GM12878 (cell line): Measurements from ENCODE around the gene MROH2B. TPM values are rescaled to one million over a fixed set of nuclear protein-coding genes. Genes with fewer than 3 reads are reported as not detected.

Experiments
- ATAC-seq: fragments of 200-7000 bp; cut with Tn5 transposase; 3 replicates; pipeline ENCODE4 v1.9.1; 2020; ENCODE audit warnings: mild to moderate bottlenecking, moderate library complexity
- BruUV-seq: library from RNA; stranded (reverse); fragments of 400-500 nt; replicated peaks from 2 replicates; lab custom pipeline; 2021; lab: Mats Ljungman, UMichigan
- CTCF ChIA-PET: fragments of 300-600 bp; sonication (Branson Sonifier 250); formaldehyde crosslinking; extraction: SDS; loops from one replicate; lab custom pipeline; 2021; ENCODE audit warnings: inconsistent platforms; lab: Yijun Ruan, JAX
- POLR2A ChIA-PET: fragments of 350-600 bp; formaldehyde crosslinking; extraction: SDS; loops from one replicate; lab custom pipeline; 2021; ENCODE audit warnings: inconsistent platforms; lab: Charles Lee
- RAD21 ChIA-PET: fragments of 300-600 bp; sonication (Branson Sonifier 250); formaldehyde crosslinking; loops from one replicate; lab custom pipeline; 2023; ENCODE audit warnings: antibody characterized with exemption; ENCODE audit not compliant: unreplicated experiment; lab: Charles Lee
- SMC1A ChIA-PET: fragments of 300-600 bp; sonication (Branson Sonifier 250); formaldehyde crosslinking; loops from one replicate; lab custom pipeline; 2023; ENCODE audit not compliant: unreplicated experiment, uncharacterized antibody; lab: Charles Lee
- DNase-seq: peaks from one replicate; pipeline ENCODE4 v3.0.0-alpha.2; 2011; ENCODE audit warnings: low read depth, low spot score
- FAIRE-seq: peaks from 3 replicates; lab custom pipeline; 2011; peaks lifted over from hg19 to GRCh38; lab: Jason Lieb, UNC
- H2AFZ ChIP-seq: 2 replicates; pipeline ENCODE4 v1.6.0; 2011; ENCODE audit warnings: low read depth, low read length, control low read depth; ENCODE audit not compliant: control insufficient read depth
- H3K27ac ChIP-seq: 2 replicates; pipeline ENCODE4 v1.5.1; 2011; ENCODE audit warnings: control low read depth; ENCODE audit not compliant: control insufficient read depth, insufficient read depth
- H3K27me3 ChIP-seq, 2 experiments: replicated peaks in 1 of 2; 2 replicates each; pipeline versions ENCODE4 v1.6.0 to v1.6.1; 2011; ENCODE audit warnings: low read length in 1 of 2; ENCODE audit not compliant: control insufficient read depth in 2 of 2, insufficient read depth in 2 of 2
- H3K36me3 ChIP-seq, 2 experiments: 2 replicates each; pipeline ENCODE4 v1.5.1; 2011; ENCODE audit warnings: low read length in 1 of 2; ENCODE audit not compliant: control insufficient read depth in 2 of 2, insufficient read depth in 2 of 2
- H3K4me1 ChIP-seq: 2 replicates; pipeline ENCODE4 v1.6.1; 2011; ENCODE audit warnings: mild to moderate bottlenecking, low read length, moderate library complexity, mixed read lengths; ENCODE audit not compliant: control insufficient read depth, insufficient read depth
- H3K4me2 ChIP-seq: 2 replicates; pipeline ENCODE4 v1.6.0; 2011; ENCODE audit warnings: control low read depth; ENCODE audit not compliant: control insufficient read depth, insufficient read depth
- H3K4me3 ChIP-seq: fragments of 200-600 bp; sonication (generic); 2 replicates; pipeline ENCODE4 v1.5.1; 2016
- H3K79me2 ChIP-seq: 2 replicates; pipeline ENCODE4 v1.6.0; 2011; ENCODE audit warnings: low read length; ENCODE audit not compliant: control insufficient read depth, insufficient read depth
- H3K9ac ChIP-seq: 2 replicates; pipeline ENCODE4 v1.8.0; 2011; ENCODE audit warnings: low read length, control low read depth, mixed read lengths; ENCODE audit not compliant: control insufficient read depth, insufficient read depth
- H3K9me3 ChIP-seq: replicated peaks from 3 replicates; pipeline ENCODE4 v1.5.1; 2011; ENCODE audit warnings: mild to moderate bottlenecking, low read length; ENCODE audit not compliant: control insufficient read depth, insufficient read depth
- H4K20me1 ChIP-seq: 2 replicates; pipeline ENCODE4 v1.6.0; 2011; ENCODE audit not compliant: control insufficient read depth, insufficient read depth
- BACH1 ChIP-seq: fragments of 450-650 bp; IDR thresholded peaks from 2 replicates; pipeline ENCODE4 v1.6.1; 2017; ENCODE audit warnings: mild to moderate bottlenecking, borderline replicate concordance
- BHLHE40 ChIP-seq, 2 experiments: fragments of 450-650 bp in 1 of 2; IDR thresholded peaks; 2 replicates each; pipeline ENCODE4 v1.6.1; 2011 to 2017; ENCODE audit warnings: low read depth in 2 of 2, borderline replicate concordance in 1 of 2, improper control_type of control experiment in 1 of 2, low read length in 1 of 2, mild to moderate bottlenecking in 1 of 2
- EED ChIP-seq: sonication (generic); IDR thresholded peaks from 2 replicates; pipeline ENCODE4 v1.6.1; 2016; ENCODE audit warnings: antibody characterized with exemption, low read depth
- NRF1 ChIP-seq: conservative IDR thresholded peaks from 2 replicates; pipeline ENCODE4 v1.6.1; 2011; ENCODE audit warnings: mild to moderate bottlenecking, low read depth, low read length, improper control_type of control experiment
- PML ChIP-seq: IDR thresholded peaks from 2 replicates; pipeline ENCODE4 v1.6.1; 2012; ENCODE audit warnings: low read length, inconsistent platforms
- RAD21 ChIP-seq: IDR thresholded peaks from 2 replicates; pipeline ENCODE4 v1.6.1; 2011; ENCODE audit warnings: mild to moderate bottlenecking, low read depth, low read length, moderate library complexity; ENCODE audit not compliant: insufficient read depth
- STAT1 ChIP-seq: fragments of 450-650 bp; conservative IDR thresholded peaks from 2 replicates; pipeline ENCODE4 v1.6.1; 2014; ENCODE audit warnings: antibody characterized with exemption, mild to moderate bottlenecking
- SUPT20H ChIP-seq: IDR thresholded peaks from 2 replicates; pipeline ENCODE4 v1.6.1; 2011; ENCODE audit warnings: low read depth, mild to moderate bottlenecking, low read length, moderate library complexity, borderline replicate concordance; ENCODE audit not compliant: control insufficient read depth
- TARDBP ChIP-seq: IDR thresholded peaks from 2 replicates; pipeline ENCODE4 v1.6.1; 2016; ENCODE audit warnings: borderline replicate concordance
- USF2 ChIP-seq: IDR thresholded peaks from 2 replicates; pipeline ENCODE4 v1.6.1; 2011; ENCODE audit warnings: low read depth, low read length, improper control_type of control experiment, borderline replicate concordance
- ZZZ3 ChIP-seq: IDR thresholded peaks from 2 replicates; pipeline ENCODE4 v1.6.1; 2011; ENCODE audit warnings: low read depth; ENCODE audit not compliant: control insufficient read depth, insufficient read length
- WGBS: methylation state at CpG from one replicate; pipeline ENCODE4 v1.1.6; 2016; ENCODE audit warnings: low lambda C conversion rate; ENCODE audit not compliant: insufficient replicate concordance, insufficient coverage; ENCODE audit errors: missing lambda C conversion rate; 5-methylcytosine and 5-hydroxymethylcytosine counted together
- in situ Hi-C: fragments of 300-500 bp; cut with MboI; formaldehyde crosslinking; loops from 9 replicates; pipeline ENCODE4 v1.14.3; 2018; ENCODE audit warnings: mixed read lengths
- intact Hi-C: fragments of 100-400 bp; cut with micrococcal nuclease; formaldehyde crosslinking; loops from one replicate; pipeline ENCODE4 v1.14.2; 2022; ENCODE audit not compliant: unreplicated experiment
- polyA plus RNA-seq, 11 experiments: library from polyadenylated mRNA; depleted of rRNA in 4 of 11; unstranded in 6 of 11; stranded (reverse) in 5 of 11; fragments of >200 nt; fragmentation: Nextera tagmentation in 4 of 11; fragmentation: Illumina TruSeq in 1 of 11; extraction: Ambion mirVana in 4 of 11; extraction: Trizol in 1 of 11; gene quantifications; 1 replicate in 1 of 11; 2 replicates in 10 of 11; pipeline versions ENCODE4 v1.2.1 to v1.2.3, GENCODE V29; 2011 to 2016; ENCODE audit warnings: inconsistent platforms in 2 of 11, missing spikeins in 2 of 11, low read depth in 1 of 11
- total RNA-seq, 4 experiments: library from RNA; depleted of rRNA in 3 of 4; stranded (reverse); fragments of >200 nt in 3 of 4; fragmentation: Illumina TruSeq in 1 of 4; extraction: Trizol in 1 of 4; gene quantifications; 2 replicates each; pipeline versions ENCODE4 v1.2.1 to v1.2.3, GENCODE V29; 2013 to 2021
- TF ChIP-seq, protein P1 (sequence below): IDR thresholded peaks from 2 replicates; pipeline ENCODE4 v1.6.1; 2011; ENCODE audit warnings: mild to moderate bottlenecking, low read depth, low read length, moderate library complexity; ENCODE audit not compliant: insufficient replicate concordance

The MROH2B gene
- total and polyA plus RNA-seq, 10 of the 15 experiments (the other 5 are each of a cell fraction or from before 2014, with no cell fraction given) = not detected

DNA sequence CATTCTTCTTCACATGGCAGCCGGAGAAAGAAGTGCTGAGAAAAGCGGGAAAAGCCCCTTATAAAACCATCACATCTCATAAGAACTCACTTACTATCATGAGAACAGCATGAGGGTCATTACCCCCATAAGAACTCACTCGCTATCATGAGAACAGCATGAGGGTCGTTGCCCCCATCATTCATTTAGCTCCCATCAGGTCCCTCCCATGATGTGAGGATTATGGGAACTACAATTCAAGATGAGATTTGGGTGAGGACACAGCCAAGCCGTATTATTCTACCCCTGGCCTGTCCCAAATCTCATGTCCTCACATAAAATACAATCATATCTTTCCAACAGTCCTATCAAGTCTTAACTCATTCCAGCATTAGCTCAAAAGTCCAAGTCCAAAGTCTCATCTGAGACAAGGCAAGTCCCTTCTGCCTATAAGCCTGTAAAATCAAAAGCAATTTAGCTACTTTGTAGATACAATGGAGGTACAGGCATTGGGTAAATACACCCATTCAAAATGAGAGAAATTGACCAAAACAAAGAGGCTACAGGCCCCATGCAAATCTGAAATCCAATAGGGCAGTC, 79.1 kb downstream of the MROH2B start:
- FAIRE-seq = no peak
- H3K27ac ChIP-seq = no peak overlapping the region
- 0% methylated on average over 5 of the region's 5 CpGs for WGBS
- POLR2A ChIA-PET = no interaction called here
- no peaks in the 10 kb centered on the region for H4K20me1 ChIP-seq
- in situ Hi-C loops (no loop called here), intact Hi-C loops (no loop called here)
- CTCF ChIA-PET = interaction anchor here (0.6 kb wide), 1 partner anchor 1058 kb away, joined by 3 read pairs; no protein-coding TSS in a partner anchor
- BruUV-seq = no TSS peak
- H3K4me2 ChIP-seq = no peak overlapping the region
- H3K9ac ChIP-seq = no peak overlapping the region
- TF ChIP-seq NRF1 = no peak
- TF ChIP-seq, protein P1, sequence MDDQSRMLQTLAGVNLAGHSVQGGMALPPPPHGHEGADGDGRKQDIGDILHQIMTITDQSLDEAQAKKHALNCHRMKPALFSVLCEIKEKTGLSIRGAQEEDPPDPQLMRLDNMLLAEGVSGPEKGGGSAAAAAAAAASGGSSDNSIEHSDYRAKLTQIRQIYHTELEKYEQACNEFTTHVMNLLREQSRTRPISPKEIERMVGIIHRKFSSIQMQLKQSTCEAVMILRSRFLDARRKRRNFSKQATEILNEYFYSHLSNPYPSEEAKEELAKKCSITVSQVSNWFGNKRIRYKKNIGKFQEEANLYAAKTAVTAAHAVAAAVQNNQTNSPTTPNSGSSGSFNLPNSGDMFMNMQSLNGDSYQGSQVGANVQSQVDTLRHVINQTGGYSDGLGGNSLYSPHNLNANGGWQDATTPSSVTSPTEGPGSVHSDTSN = no peak
- no peak for TF ChIP-seq BHLHE40 (IDR thresholded peaks at IDR 0.05; ENCODE audit: borderline replicate concordance in 1 of 2, low read depth in 2 of 2, low read length in 1 of 2)
- TF ChIP-seq ZZZ3 = no peak
- no peak for TF ChIP-seq STAT1
- no peak for TF ChIP-seq TARDBP
- TF ChIP-seq USF2 = no peak
- no peak for TF ChIP-seq EED
- TF ChIP-seq SUPT20H = no peak
- TF ChIP-seq RAD21 = no peak
- TF ChIP-seq PML = no peak
- no peak for TF ChIP-seq BACH1
- no peak overlapping the region for H3K4me3 ChIP-seq
- SMC1A ChIA-PET = no interaction called here
- no peaks in the 10 kb centered on the region for H3K36me3 ChIP-seq
- H2AFZ ChIP-seq = no peak overlapping the region
- no peak for ATAC-seq
- no peaks in the 10 kb centered on the region for H3K9me3 ChIP-seq
- H3K4me1 ChIP-seq = no peaks in the 10 kb centered on the region
- DNase-seq = no peak
- H3K79me2 ChIP-seq = no peaks in the 10 kb centered on the region
- RAD21 ChIA-PET = no interaction called here
- H3K27me3 ChIP-seq = no peaks in the 10 kb centered on the region
